ENCODE data around the gene PCLAF.

PCLAF gene

DNA sequence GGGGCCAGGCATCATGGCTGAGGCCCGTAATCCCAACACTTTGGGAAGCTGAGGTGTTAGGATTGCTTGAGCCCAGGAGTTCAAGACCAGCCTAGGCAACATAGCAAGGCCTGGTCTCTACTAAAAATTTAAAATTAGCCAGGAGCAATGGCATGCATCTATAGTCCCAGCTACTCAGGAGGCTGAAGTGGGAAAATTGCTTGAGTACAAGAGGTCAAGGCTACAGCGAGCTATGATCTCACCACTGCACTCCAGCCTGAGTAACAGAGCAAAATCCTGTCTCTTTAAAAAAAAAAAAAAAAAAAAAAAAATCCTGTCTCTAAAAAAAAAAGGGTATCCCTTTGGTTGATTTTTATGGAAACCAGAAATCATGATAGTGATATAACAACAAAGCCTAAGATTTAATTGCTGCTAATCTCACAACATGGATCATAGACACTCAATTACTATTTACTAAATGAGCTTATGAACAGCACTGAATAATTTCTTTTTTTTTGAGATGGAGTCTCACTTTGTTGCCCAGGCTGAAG, 12.1 kb downstream of the PCLAF start:
- no peak for DNase-seq (ENCODE audit: extremely low read depth, low read depth)
- TF ChIP-seq, protein P1, sequence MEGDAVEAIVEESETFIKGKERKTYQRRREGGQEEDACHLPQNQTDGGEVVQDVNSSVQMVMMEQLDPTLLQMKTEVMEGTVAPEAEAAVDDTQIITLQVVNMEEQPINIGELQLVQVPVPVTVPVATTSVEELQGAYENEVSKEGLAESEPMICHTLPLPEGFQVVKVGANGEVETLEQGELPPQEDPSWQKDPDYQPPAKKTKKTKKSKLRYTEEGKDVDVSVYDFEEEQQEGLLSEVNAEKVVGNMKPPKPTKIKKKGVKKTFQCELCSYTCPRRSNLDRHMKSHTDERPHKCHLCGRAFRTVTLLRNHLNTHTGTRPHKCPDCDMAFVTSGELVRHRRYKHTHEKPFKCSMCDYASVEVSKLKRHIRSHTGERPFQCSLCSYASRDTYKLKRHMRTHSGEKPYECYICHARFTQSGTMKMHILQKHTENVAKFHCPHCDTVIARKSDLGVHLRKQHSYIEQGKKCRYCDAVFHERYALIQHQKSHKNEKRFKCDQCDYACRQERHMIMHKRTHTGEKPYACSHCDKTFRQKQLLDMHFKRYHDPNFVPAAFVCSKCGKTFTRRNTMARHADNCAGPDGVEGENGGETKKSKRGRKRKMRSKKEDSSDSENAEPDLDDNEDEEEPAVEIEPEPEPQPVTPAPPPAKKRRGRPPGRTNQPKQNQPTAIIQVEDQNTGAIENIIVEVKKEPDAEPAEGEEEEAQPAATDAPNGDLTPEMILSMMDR (IDR thresholded peaks at IDR 0.05; ENCODE audit: low read depth, low read length, missing control alignments) = no peak

DNA sequence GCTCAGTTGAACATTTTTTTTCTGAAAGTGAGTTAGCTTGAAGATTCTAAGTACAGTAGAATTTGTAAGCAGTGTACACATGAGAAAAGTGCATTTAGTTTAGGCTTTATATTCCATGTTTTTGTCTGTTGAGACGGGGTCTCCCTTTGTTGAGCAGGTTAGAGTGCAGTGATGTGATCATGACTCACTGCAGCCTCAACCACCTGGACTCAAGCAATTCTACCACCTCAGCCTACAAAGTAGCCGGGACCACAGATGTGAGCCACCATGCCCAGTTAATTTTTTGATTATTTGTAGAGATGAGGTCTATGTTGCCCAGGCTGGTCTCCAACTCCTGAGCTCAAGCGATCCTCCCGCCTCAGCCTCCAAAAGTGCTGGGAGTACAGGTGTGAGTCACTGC, 20.0 kb downstream of the PCLAF start:
- no peak overlapping the region for H3K4me3 ChIP-seq (replicated peaks; ENCODE audit: low read depth, low read length)
- TF ChIP-seq, protein P1 (IDR thresholded peaks at IDR 0.05; ENCODE audit: low read depth, low read length, missing control alignments) = no peak
- no peak for DNase-seq (ENCODE audit: extremely low read depth, low read depth)

More for the DNA sequence above, 12.1 kb downstream of the PCLAF start:
- no peak overlapping the region for H3K4me3 ChIP-seq (replicated peaks; ENCODE audit: low read depth, low read length)

DNA sequence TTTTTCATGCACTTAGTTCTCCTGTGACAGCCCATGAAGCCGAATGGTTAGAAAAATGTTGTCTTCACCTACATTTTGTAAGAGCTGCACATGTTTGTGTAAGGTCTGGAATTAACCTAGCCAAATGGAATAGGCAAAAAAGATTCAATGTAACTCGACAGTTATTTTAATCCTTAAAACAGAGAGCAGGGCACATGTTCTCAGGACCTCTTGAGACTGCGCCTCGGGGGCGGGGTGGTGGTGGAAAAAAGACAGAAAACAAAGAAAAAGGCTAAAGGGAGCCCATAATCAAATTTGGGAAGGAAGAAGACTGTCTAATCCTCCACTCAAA, 24.6 kb downstream of the PCLAF start:
- no peak for DNase-seq (ENCODE audit: extremely low read depth, low read depth)
- peak overlapping the region; percentile 72 for H3K4me3 ChIP-seq (replicated peaks; ENCODE audit: low read depth, low read length)
- TF ChIP-seq, protein P1 (IDR thresholded peaks at IDR 0.05; ENCODE audit: low read depth, low read length, missing control alignments) = no peak

DNA sequence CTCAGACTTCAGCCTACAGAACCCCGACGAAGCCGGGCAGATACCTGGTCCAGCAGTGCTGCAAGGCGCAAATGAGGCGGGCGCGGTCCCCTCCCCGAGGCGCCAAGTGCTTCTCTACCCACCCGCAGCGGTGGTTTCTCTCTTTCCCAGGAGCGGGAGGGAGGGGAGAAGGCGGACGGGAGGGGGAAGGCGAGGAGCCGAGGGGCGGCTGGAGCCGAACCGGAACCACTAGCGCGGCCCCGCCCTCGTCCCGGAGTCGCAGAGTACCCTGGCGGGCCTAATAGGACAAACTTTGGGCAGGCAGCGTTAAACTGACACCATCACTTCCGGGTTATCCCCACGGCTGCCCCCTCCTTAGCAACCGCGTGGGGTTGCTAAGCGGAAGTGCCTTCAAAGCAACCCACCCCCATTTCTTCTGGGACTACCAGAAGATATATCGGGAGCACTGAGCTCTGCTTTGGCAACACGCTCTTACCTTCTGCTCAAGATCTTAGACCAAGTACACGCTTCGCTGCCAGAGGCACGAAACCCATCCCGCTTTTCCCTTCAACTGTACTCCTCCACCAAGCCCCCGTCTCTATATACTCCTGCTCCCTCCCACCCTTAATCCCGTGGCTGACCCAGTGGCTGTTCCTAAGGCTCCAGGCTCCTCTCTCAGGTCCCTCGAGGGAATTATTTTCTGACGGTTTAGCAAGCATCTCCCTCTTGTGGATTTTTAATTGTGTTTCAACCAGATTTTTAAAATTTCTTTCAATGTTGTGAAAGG, 25.1 kb downstream of the PCLAF start, which contains the start of gene CSNK1G1:
CSNK1G1 (minus strand) TSS at position 230 of the 766 bp plus-strand sequence. CDS start 55,674 bp downstream, outside the sequence.
- peak; percentile 90 for DNase-seq (ENCODE audit: extremely low read depth, low read depth)
- TF ChIP-seq, protein P1 (IDR thresholded peaks at IDR 0.05; ENCODE audit: low read depth, low read length, missing control alignments) = no peak

DNA sequence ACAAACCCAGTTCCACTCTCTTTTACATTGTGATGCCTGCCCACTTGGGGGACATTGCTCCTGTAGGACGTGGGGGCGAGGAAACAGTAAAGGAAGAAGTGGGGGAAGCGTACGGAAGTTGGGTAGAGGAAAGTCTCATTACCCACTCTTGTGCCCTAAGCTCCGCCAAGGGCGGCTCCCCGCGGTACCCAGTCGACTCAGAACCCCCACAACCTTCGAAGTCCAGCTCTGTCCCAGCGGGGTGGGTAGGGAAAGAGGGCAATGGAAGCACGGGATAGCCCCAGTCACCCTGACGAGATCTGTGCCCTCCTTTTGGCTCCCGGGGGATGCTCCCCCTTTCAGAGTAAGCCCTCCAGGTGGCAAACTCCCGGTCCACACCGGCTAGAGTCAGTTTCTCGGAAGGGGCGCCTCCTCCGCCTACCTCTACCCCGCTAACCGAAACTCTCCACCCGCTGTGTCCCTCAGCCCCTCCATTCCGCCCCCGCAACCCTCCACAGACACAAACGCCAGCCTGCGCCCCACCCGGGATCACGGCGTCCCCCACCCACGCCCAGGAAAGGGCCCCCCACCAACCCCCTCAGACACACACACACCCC, 25.8 kb downstream of the PCLAF start:
- no peak for DNase-seq (ENCODE audit: extremely low read depth, low read depth)
- peak overlapping the region; percentile 72 for H3K4me3 ChIP-seq (replicated peaks; ENCODE audit: low read depth, low read length)
- TF ChIP-seq, protein P1 (IDR thresholded peaks at IDR 0.05; ENCODE audit: low read depth, low read length, missing control alignments) = no peak

More for the DNA sequence above, 25.1 kb downstream of the PCLAF start, which contains the start of gene CSNK1G1:
- H3K4me3 ChIP-seq (replicated peaks; ENCODE audit: low read depth, low read length) = peak within 1 kb of the TSS; percentile 72

DNA sequence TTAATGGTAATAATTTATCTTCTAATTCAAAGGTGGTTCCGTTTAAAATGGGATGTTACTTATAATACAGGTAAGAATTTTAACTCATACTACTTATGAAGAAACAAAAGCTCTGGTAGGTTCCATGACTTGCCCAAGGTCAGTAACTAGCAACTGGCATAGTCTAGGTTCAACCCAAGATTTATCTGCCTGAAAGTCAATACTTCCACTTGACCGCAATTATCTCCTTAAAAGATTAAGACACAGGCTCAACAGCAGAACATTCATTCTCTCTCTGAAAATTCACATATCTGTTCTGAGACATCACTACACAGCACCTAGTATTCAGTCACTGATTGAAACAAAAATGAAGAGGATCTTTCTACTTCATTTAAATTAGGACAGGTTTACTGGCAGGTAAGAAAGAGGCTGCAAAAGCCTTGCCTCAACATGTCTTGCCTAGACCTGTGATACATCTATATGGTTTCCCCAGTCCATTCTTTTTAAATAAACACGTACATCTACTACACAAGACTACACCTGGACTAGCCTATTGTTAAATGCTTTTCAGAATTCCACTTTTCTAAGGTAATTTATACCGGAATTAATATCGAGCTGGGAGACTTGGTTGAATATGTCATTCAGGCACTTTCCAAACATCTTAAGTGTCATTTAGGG, 26.4 kb downstream of the PCLAF start:
- H3K4me3 ChIP-seq (replicated peaks; ENCODE audit: low read depth, low read length) = peak overlapping the region; percentile 72
- TF ChIP-seq, protein P1 (IDR thresholded peaks at IDR 0.05; ENCODE audit: low read depth, low read length, missing control alignments) = no peak
- DNase-seq (ENCODE audit: extremely low read depth, low read depth) = no peak

Measured in HFF-Myc (cell line).